DOHH2 (cell line): Measurements from ENCODE around the gene SELENOP.

ENCODE experiments used
- EZH2phosphoT487 ChIP-seq: fragments of 200-600 bp; sonication (generic); IDR thresholded peaks from 2 replicates; pipeline ENCODE4 v1.6.1; 2017; ENCODE audit warnings: borderline replicate concordance, mild to moderate bottlenecking, antibody characterized with exemption, low read length, moderate library complexity, mixed read lengths
- TF ChIP-seq, protein P1 (sequence below): fragments of 200-600 bp; sonication (generic); IDR thresholded peaks from one replicate; pipeline ENCODE4 v1.5.1; 2014; ENCODE audit warnings: antibody characterized with exemption, mild to moderate bottlenecking, low read depth, low read length; ENCODE audit not compliant: poor library complexity, severe bottlenecking

DNA sequence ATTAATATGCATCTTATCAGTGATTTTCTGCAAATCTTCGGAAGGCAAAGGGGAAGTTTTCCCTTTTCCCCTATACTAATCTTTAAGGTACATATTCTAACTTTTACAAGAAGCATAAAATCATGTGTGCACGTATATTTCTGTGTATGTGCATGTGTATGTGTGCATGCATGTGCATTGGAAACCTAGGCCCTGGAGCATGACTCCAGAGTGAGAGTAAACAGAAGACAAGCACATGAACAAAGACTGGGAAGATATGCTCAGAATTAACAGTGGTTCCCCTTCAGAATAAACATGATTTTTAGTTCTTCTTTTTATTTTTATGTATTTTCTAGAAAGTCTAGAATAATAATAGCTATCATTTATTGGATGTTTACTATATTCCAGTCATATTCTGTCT is 10.9 kb upstream of the SELENOP start:
- no peak for TF ChIP-seq EZH2phosphoT487
- TF ChIP-seq, protein P1, sequence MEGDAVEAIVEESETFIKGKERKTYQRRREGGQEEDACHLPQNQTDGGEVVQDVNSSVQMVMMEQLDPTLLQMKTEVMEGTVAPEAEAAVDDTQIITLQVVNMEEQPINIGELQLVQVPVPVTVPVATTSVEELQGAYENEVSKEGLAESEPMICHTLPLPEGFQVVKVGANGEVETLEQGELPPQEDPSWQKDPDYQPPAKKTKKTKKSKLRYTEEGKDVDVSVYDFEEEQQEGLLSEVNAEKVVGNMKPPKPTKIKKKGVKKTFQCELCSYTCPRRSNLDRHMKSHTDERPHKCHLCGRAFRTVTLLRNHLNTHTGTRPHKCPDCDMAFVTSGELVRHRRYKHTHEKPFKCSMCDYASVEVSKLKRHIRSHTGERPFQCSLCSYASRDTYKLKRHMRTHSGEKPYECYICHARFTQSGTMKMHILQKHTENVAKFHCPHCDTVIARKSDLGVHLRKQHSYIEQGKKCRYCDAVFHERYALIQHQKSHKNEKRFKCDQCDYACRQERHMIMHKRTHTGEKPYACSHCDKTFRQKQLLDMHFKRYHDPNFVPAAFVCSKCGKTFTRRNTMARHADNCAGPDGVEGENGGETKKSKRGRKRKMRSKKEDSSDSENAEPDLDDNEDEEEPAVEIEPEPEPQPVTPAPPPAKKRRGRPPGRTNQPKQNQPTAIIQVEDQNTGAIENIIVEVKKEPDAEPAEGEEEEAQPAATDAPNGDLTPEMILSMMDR = no peak
